IMR-90 (cell line): ENCODE measurements around the gene PIAS4. TPM values are rescaled to one million over a fixed set of nuclear protein-coding genes. Genes with fewer than 3 reads are reported as not detected.

ENCODE experiments used
- ELK1 ChIP-seq: fragments of 150-350 bp; IDR thresholded peaks from 2 replicates; pipeline ENCODE4 v1.6.1; 2016; ENCODE audit warnings: low read depth, mild to moderate bottlenecking, low read length, moderate library complexity, borderline replicate concordance
- MAZ ChIP-seq: IDR thresholded peaks from 2 replicates; pipeline ENCODE4 v1.6.1; 2012; ENCODE audit warnings: low read depth, mild to moderate bottlenecking, low read length, improper control_type of control experiment, moderate library complexity, borderline replicate concordance
- polyA plus RNA-seq, 3 experiments: library from polyadenylated mRNA; depleted of rRNA; stranded (reverse); fragments of >200 nt; gene quantifications; 2 replicates each; pipeline ENCODE4 v1.2.3, GENCODE V29; 2012; ENCODE audit warnings: low replicate concordance in 1 of 3
- total RNA-seq: library from RNA; depleted of rRNA; stranded (reverse); fragments of >200 nt; gene quantifications from 2 replicates; pipeline ENCODE4 v1.2.3, GENCODE V29; 2012

PIAS4 gene
- total and polyA plus RNA-seq, 2 of the 4 experiments (the other 2 are of a cell fraction): 12.1 to 13.6 TPM

DNA sequence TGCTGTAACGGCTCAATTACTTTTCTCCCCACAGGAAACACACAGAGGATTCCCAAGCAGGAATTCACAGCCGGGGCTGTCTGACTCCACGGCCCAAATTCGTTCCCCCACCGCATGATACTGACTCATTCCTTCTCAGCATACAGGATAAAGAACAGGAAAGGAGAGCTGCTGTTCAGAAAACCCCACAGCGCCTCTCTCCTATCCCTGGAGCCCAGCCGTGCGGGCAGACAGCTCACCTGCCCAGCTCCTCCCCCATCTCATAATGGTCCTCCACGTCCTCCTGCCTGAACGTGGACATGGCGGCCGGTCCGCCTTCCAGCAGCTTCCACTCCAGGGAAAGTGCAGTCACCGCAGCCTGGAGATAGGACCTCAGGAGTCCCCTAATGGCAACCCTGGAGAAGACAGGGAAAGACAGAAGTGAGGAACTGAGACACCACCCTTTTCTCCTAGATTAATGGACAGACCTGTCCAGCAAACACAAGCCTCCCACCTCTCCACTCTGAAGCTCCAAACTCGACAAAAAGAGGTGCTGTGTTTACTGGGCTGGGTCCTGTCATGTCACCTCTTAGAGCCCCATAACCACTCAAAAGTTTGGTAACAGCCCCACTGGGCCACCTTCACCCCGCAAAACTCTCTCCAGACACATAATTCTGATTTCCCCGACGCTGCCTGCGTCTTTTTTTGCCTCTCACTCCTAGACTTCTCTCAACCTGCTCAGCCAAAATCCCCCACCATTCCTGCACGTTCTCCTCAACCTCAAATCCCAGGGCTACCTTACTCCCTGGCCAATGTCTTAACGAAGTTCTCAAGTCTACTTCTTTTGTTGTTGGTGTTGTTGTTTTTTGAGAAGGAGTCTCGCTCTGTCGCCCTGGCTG, 37.9 kb upstream of the PIAS4 start (continued):
- TF ChIP-seq ELK1 (no peak), MAZ (no peak)
